ENCODE results near the gene PPDPF.

GRCh38 chr20:63557481-63557891, 36.9 kb downstream of the PPDPF start:
- TF ChIP-seq, protein P1, sequence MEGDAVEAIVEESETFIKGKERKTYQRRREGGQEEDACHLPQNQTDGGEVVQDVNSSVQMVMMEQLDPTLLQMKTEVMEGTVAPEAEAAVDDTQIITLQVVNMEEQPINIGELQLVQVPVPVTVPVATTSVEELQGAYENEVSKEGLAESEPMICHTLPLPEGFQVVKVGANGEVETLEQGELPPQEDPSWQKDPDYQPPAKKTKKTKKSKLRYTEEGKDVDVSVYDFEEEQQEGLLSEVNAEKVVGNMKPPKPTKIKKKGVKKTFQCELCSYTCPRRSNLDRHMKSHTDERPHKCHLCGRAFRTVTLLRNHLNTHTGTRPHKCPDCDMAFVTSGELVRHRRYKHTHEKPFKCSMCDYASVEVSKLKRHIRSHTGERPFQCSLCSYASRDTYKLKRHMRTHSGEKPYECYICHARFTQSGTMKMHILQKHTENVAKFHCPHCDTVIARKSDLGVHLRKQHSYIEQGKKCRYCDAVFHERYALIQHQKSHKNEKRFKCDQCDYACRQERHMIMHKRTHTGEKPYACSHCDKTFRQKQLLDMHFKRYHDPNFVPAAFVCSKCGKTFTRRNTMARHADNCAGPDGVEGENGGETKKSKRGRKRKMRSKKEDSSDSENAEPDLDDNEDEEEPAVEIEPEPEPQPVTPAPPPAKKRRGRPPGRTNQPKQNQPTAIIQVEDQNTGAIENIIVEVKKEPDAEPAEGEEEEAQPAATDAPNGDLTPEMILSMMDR (IDR thresholded peaks at IDR 0.05; ENCODE audit: insufficient read depth, low read length), result no peak
- TF ChIP-seq, protein P2, sequence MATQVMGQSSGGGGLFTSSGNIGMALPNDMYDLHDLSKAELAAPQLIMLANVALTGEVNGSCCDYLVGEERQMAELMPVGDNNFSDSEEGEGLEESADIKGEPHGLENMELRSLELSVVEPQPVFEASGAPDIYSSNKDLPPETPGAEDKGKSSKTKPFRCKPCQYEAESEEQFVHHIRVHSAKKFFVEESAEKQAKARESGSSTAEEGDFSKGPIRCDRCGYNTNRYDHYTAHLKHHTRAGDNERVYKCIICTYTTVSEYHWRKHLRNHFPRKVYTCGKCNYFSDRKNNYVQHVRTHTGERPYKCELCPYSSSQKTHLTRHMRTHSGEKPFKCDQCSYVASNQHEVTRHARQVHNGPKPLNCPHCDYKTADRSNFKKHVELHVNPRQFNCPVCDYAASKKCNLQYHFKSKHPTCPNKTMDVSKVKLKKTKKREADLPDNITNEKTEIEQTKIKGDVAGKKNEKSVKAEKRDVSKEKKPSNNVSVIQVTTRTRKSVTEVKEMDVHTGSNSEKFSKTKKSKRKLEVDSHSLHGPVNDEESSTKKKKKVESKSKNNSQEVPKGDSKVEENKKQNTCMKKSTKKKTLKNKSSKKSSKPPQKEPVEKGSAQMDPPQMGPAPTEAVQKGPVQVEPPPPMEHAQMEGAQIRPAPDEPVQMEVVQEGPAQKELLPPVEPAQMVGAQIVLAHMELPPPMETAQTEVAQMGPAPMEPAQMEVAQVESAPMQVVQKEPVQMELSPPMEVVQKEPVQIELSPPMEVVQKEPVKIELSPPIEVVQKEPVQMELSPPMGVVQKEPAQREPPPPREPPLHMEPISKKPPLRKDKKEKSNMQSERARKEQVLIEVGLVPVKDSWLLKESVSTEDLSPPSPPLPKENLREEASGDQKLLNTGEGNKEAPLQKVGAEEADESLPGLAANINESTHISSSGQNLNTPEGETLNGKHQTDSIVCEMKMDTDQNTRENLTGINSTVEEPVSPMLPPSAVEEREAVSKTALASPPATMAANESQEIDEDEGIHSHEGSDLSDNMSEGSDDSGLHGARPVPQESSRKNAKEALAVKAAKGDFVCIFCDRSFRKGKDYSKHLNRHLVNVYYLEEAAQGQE (IDR thresholded peaks at IDR 0.05; ENCODE audit: insufficient replicate concordance, low read depth), result no peak
- TF ChIP-seq POLR2AphosphoS5 (IDR thresholded peaks at IDR 0.05; ENCODE audit: low read depth), result no peak
- no peak for TF ChIP-seq GABPA (IDR thresholded peaks at IDR 0.05; ENCODE audit: low read depth)
- no peak for TF ChIP-seq SPI1 (IDR thresholded peaks at IDR 0.05; ENCODE audit: borderline replicate concordance, low read depth)

Measured in HL-60 (cell line).